ENCODE measurements around the gene UGT1A7. TPM values are rescaled to one million over a fixed set of nuclear protein-coding genes. Genes with fewer than 3 reads are reported as not detected.

The UGT1A7 gene
- total RNA-seq, 1 experiment from 2014 or later = not detected

DNA sequence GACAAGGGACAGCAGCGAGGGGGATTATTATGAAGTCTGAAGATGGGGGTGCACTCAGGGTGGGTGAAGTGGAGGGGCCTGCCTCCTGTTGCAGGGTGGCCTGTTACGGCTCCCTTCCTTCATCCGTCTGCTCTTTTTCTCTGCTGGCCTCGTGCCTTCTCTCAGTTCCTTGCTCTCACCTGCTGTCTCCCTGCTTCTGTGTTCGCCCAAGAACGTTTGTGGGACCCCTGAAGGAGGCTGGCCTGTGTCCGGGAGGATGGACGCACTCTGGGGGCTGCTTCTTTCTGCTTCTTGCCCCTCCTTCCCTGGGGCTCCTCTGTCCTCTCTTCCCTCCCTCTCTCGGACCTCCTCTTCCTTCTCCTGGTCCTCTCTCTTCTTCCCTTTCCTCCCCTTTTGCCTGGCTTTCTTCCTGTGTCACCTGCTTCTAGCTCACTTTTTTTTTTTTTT is 110.2 kb downstream of the UGT1A7 start:
- Mint-ChIP-seq H3K27ac (ENCODE audit: low read depth, unreplicated experiment) (no peak overlapping the region), H3K27me3 (ENCODE audit: insufficient read depth, unreplicated experiment) (no peaks in the 10 kb centered on the region), H3K4me1 (ENCODE audit: insufficient read depth, unreplicated experiment) (no peaks in the 10 kb centered on the region), H3K9me3 (ENCODE audit: unreplicated experiment) (peaks cover 6% of the 10 kb centered on the region), H3K4me3 (ENCODE audit: unreplicated experiment) (no peak overlapping the region), H3K36me3 (ENCODE audit: insufficient read depth, unreplicated experiment) (no peaks in the 10 kb centered on the region)
- DNase-seq (ENCODE audit: unreplicated experiment) = no peak
- intact Hi-C loops (cut with micrococcal nuclease) = no loop called here
- no peak for TF ChIP-seq CTCF (IDR thresholded peaks at IDR 0.05; ENCODE audit: unreplicated experiment)
- POLR2A ChIA-PET = interaction anchor here (0.5 kb wide), 1 partner anchor 59 kb away, joined by 3 read pairs; no protein-coding TSS in a partner anchor
- CTCF ChIA-PET = interaction anchor here (0.6 kb wide), 1 partner anchor 183 kb away, joined by 4 read pairs; no protein-coding TSS in a partner anchor
- BruUV-seq (replicated peaks) = no TSS peak

DNA sequence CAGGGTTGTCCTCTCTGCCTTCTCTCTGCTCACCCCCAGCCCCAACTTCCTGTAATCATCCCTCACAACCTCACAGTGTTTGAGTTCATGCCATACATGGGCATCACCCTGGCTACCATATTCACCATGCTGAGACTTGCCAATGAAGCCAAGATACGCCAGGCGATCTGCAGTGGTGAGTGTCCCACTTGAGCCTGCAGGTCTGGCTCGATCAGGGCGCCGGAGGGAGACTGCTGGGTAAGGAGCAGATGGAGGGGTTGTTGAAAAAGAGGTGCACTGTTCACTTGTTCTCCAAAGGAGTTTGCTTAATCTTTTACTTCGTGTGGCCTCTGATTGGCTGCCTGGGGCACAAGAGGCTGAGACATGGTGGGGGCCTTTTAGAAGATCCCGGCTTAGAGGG is 111.0 kb downstream of the UGT1A7 start:
- Mint-ChIP-seq H3K36me3 (ENCODE audit: insufficient read depth, unreplicated experiment) (no peaks in the 10 kb centered on the region), H3K27me3 (ENCODE audit: insufficient read depth, unreplicated experiment) (no peaks in the 10 kb centered on the region)

DNA sequence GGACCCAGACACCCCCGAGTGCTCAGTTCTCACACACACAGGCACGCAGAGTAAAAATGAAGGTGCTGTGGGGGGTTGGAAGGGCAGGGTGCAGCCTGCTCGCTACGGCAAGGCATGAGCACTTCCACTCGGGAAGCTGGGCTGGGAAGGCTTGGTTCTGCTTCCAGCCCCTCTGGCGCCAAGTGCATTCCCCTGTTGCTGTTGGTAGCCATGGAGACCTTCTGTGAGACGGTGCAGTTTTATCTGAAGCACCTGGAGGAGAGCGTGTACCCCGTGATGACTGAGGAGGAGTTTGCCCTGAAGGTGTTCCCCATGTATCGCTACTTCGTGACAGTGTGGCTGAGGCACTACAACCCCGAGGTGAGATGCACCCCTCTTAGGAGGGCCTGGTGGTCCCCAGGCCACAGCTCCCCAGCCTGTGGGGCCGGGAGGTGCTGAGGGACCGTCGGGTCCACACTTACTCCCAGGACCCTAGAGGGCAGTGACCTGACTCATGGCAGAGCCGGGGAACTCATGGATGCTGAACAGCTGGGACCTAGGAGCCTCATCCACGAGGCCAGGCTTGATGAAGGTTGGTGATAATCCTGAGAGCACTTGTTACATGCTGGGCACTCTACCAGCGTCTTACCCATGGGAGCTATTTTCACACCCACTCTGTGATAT is 111.9 kb downstream of the UGT1A7 start:
- BruUV-seq (replicated peaks) = no TSS peak
- Mint-ChIP-seq H3K36me3 (ENCODE audit: insufficient read depth, unreplicated experiment) (no peaks in the 10 kb centered on the region), H3K27ac (ENCODE audit: low read depth, unreplicated experiment) (no peak overlapping the region), H3K4me1 (ENCODE audit: insufficient read depth, unreplicated experiment) (no peaks in the 10 kb centered on the region), H3K27me3 (ENCODE audit: insufficient read depth, unreplicated experiment) (peaks cover 7% of the 10 kb centered on the region), H3K9me3 (ENCODE audit: unreplicated experiment) (peaks cover 6% of the 10 kb centered on the region), H3K4me3 (ENCODE audit: unreplicated experiment) (no peak overlapping the region)
- DNase-seq (ENCODE audit: unreplicated experiment) = no peak
- ChIA-PET POLR2A (no interaction called here), CTCF (no interaction called here)
- no peak for TF ChIP-seq CTCF (IDR thresholded peaks at IDR 0.05; ENCODE audit: unreplicated experiment)
- intact Hi-C loops (cut with micrococcal nuclease) = no loop called here

More for the DNA sequence above, 111.0 kb downstream of the UGT1A7 start:
- BruUV-seq (replicated peaks) = no TSS peak
- ChIA-PET CTCF (no interaction called here), POLR2A (interaction anchor here (0.5 kb wide), 1 partner anchor 59 kb away, joined by 3 read pairs; no protein-coding TSS in a partner anchor)
- no peak overlapping the region for H3K4me3 Mint-ChIP-seq (ENCODE audit: unreplicated experiment)
- no peak for DNase-seq (ENCODE audit: unreplicated experiment)
- H3K9me3 Mint-ChIP-seq (ENCODE audit: unreplicated experiment) = peaks cover 6% of the 10 kb centered on the region
- no peak overlapping the region for H3K27ac Mint-ChIP-seq (ENCODE audit: low read depth, unreplicated experiment)
- no peaks in the 10 kb centered on the region for H3K4me1 Mint-ChIP-seq (ENCODE audit: insufficient read depth, unreplicated experiment)
- no peak for TF ChIP-seq CTCF (IDR thresholded peaks at IDR 0.05; ENCODE audit: unreplicated experiment)
- intact Hi-C loops (cut with micrococcal nuclease) = no loop called here

- CTCF ChIA-PET = no interaction called here
- peaks cover 6% of the 10 kb centered on the region for H3K9me3 Mint-ChIP-seq (ENCODE audit: unreplicated experiment)
- H3K27me3 Mint-ChIP-seq (ENCODE audit: insufficient read depth, unreplicated experiment) = peaks cover 10% of the 10 kb centered on the region
- no peak for DNase-seq (ENCODE audit: unreplicated experiment)
- no peaks in the 10 kb centered on the region for H3K4me1 Mint-ChIP-seq (ENCODE audit: insufficient read depth, unreplicated experiment)
- intact Hi-C loops (cut with micrococcal nuclease) = no loop called here
- no peak for TF ChIP-seq CTCF (IDR thresholded peaks at IDR 0.05; ENCODE audit: unreplicated experiment)
- H3K27ac Mint-ChIP-seq (ENCODE audit: low read depth, unreplicated experiment) = no peak overlapping the region
- POLR2A ChIA-PET = no interaction called here
- no peak overlapping the region for H3K4me3 Mint-ChIP-seq (ENCODE audit: unreplicated experiment)
- BruUV-seq (replicated peaks) = no TSS peak
- no peaks in the 10 kb centered on the region for H3K36me3 Mint-ChIP-seq (ENCODE audit: insufficient read depth, unreplicated experiment)
Observed at GRCh38 chr2:233794128-233794658, 112.5 kb downstream of the UGT1A7 start.
